Vagina (tissue), 2 donors: Measurements from ENCODE around the gene S1PR4. TPM values are rescaled to one million over a fixed set of nuclear protein-coding genes. Genes with fewer than 3 reads are reported as not detected.

Experiments used
- DNase-seq, 2 donors: peaks; one replicate each; pipeline ENCODE4 v3.0.0-alpha.2; 2017; ENCODE audit errors: extremely low spot score in 2 of 2
- H3K27ac ChIP-seq: fragments of 200-600 bp; sonication (generic); one replicate; pipeline ENCODE4 v1.5.1; 2019
- H3K27me3 ChIP-seq: fragments of 200-600 bp; sonication (generic); one replicate; pipeline ENCODE4 v1.5.1; 2019
- H3K36me3 ChIP-seq, 2 donors: fragments of 200-600 bp; sonication (generic); one replicate each; pipeline ENCODE4 v1.5.1; 2017 to 2019
- H3K4me1 ChIP-seq: fragments of 200-600 bp; sonication (generic); one replicate; pipeline ENCODE4 v1.5.1; 2019
- H3K4me3 ChIP-seq, 2 donors: fragments of 200-600 bp; sonication (generic); 1 replicate in 1 of 2; 2 replicates in 1 of 2; pipeline ENCODE4 v1.5.1; 2016 to 2019
- H3K9me3 ChIP-seq: fragments of 200-600 bp; sonication (generic); one replicate; pipeline ENCODE4 v1.5.1; 2019
- POLR2A ChIP-seq, 2 donors: fragments of 450-650 bp; IDR thresholded peaks; one replicate each; pipeline ENCODE4 v1.6.1; 2017; ENCODE audit warnings: antibody characterized with exemption in 2 of 2, mild to moderate bottlenecking in 2 of 2, moderate library complexity in 2 of 2
- POLR2AphosphoS5 ChIP-seq, 2 donors: sonication (generic); formaldehyde crosslinking; IDR thresholded peaks; one replicate each; pipeline ENCODE4 v1.9.0; 2017; ENCODE audit warnings: antibody characterized with exemption in 2 of 2, mild to moderate bottlenecking in 2 of 2, low read depth in 1 of 2; ENCODE audit not compliant: insufficient read depth in 1 of 2
- intact Hi-C: fragments of 100-400 bp; cut with DNase I; formaldehyde crosslinking; loops from one replicate; pipeline ENCODE4 v1.15.1; 2023
- total RNA-seq: library from RNA; depleted of rRNA; stranded (reverse); fragments of >200 nt; gene quantifications from one replicate; pipeline ENCODE4 v1.2.3, GENCODE V29; 2016
- TF ChIP-seq, protein P1 (sequence below), 3 experiments: fragments of 450-650 bp in 2 of 3; fragments of 200-600 bp in 1 of 3; sonication (generic) in 1 of 3; IDR thresholded peaks; one replicate each; pipeline ENCODE4 v1.5.1; 2017 to 2019; ENCODE audit warnings: antibody characterized with exemption in 3 of 3, mild to moderate bottlenecking in 2 of 3, moderate library complexity in 2 of 3

The S1PR4 gene
- total RNA-seq, 1 donor from 2014 or later: not detected

DNA sequence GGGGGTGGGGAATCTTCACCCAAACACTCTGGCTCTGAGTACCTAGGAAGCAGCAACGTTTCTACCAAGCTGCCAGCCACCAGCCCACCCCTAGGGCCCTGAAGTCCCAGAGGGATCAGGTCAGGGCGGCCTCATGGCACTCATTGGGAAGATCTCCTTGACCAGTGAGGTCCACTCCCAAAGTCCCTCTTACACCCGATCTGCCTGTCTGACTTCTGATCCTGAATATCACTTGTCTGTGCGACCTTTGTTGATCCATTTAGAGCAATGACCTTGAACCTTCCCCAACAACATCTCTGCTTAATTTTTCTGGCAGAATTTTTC is 44.8 kb upstream of the S1PR4 start:
- H3K36me3 ChIP-seq: no peaks in the 10 kb centered on the region
- peaks cover 4% of the 10 kb centered on the region for H3K4me1 ChIP-seq
- H3K27me3 ChIP-seq: no peaks in the 10 kb centered on the region
- no peak overlapping the region for H3K4me3 ChIP-seq
- no peaks in the 10 kb centered on the region for H3K9me3 ChIP-seq
- peak overlapping the region; percentile 40 for H3K27ac ChIP-seq
- TF ChIP-seq, protein P1, sequence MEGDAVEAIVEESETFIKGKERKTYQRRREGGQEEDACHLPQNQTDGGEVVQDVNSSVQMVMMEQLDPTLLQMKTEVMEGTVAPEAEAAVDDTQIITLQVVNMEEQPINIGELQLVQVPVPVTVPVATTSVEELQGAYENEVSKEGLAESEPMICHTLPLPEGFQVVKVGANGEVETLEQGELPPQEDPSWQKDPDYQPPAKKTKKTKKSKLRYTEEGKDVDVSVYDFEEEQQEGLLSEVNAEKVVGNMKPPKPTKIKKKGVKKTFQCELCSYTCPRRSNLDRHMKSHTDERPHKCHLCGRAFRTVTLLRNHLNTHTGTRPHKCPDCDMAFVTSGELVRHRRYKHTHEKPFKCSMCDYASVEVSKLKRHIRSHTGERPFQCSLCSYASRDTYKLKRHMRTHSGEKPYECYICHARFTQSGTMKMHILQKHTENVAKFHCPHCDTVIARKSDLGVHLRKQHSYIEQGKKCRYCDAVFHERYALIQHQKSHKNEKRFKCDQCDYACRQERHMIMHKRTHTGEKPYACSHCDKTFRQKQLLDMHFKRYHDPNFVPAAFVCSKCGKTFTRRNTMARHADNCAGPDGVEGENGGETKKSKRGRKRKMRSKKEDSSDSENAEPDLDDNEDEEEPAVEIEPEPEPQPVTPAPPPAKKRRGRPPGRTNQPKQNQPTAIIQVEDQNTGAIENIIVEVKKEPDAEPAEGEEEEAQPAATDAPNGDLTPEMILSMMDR (IDR thresholded peaks at IDR 0.05): no peak
- TF ChIP-seq POLR2AphosphoS5 (IDR thresholded peaks at IDR 0.05; ENCODE audit: insufficient read depth in 1 of 2, low read depth in 1 of 2): no peak
- TF ChIP-seq POLR2A (IDR thresholded peaks at IDR 0.05): no peak
- no peak for DNase-seq
- intact Hi-C loops: no loop called here

DNA sequence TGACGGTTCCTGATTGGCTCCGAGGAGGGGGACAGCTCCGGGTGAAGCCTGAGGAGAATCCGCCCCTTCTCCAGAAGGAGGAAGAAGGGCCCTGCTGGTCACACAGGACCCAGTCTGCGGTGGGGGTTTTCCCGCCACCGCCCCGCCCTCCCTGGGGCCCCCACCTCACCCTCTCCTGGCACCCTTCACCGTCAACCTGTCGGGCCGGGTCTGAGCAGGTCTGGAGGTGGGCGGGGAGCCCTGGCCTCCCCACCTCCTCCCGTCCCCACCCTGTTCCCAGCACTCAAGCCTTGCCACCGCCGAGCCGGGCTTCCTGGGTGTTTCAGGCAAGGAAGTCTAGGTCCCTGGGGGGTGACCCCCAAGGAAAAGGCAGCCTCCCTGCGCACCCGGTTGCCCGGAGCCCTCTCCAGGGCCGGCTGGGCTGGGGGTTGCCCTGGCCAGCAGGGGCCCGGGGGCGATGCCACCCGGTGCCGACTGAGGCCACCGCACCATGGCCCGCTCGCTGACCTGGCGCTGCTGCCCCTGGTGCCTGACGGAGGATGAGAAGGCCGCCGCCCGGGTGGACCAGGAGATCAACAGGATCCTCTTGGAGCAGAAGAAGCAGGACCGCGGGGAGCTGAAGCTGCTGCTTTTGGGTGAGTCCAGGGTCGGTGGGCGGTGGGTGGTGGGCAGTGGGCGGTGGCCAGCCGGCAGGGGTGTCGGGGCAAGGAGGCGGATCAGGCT is 42.4 kb upstream of the S1PR4 start, which contains the start of gene GNA15:
Gene GNA15, plus strand, starts transcription at position 73 of the 723 bp plus-strand sequence. Its CDS starts 418 bp downstream, at position 491.
- Histone ChIP-seq H3K27ac (peak within 1 kb of the TSS; percentile 83), H3K4me1 (peaks cover 4% of the 10 kb centered on the region), H3K9me3 (no peaks in the 10 kb centered on the region), H3K27me3 (no peaks in the 10 kb centered on the region), H3K36me3 (no peaks in the 10 kb centered on the region), H3K4me3 (peak within 1 kb of the TSS; percentile 32 to 59)
- DNase-seq: no peak
- intact Hi-C loops: no loop called here
- TF ChIP-seq, protein P1 (IDR thresholded peaks at IDR 0.05): no peak
- TF ChIP-seq POLR2AphosphoS5 (IDR thresholded peaks at IDR 0.05; ENCODE audit: insufficient read depth in 1 of 2, low read depth in 1 of 2) (no peak), POLR2A (IDR thresholded peaks at IDR 0.05) (no peak)

DNA sequence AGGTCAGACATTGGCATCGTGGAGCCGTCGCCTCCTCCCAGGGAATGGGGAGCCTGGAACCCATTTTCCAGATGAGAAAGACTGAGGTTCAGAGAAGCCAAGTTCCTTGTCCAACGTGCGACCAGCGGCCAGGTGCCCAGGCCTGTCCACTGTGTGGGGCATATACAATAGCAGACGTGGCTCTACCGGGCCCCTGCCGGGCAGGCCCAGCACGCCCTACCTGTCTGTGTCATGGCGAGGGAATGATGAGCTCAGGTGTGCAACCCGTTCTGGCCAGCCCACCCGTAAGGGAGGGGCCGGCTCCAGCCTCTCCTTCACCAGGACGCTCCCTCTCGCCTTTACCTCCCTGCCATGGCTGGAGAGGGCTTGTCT is 41.9 kb upstream of the S1PR4 start:
- H3K9me3 ChIP-seq: no peaks in the 10 kb centered on the region
- peak; percentile 21 to 65 for TF ChIP-seq POLR2AphosphoS5 (IDR thresholded peaks at IDR 0.05; ENCODE audit: insufficient read depth in 1 of 2, low read depth in 1 of 2)
- TF ChIP-seq, protein P1 (IDR thresholded peaks at IDR 0.05): no peak
- H3K4me3 ChIP-seq: peak overlapping the region; percentile 32 to 59
- peak overlapping the region; percentile 83 for H3K27ac ChIP-seq
- peaks cover 9% of the 10 kb centered on the region for H3K4me1 ChIP-seq
- intact Hi-C loops: no loop called here
- no peaks in the 10 kb centered on the region for H3K36me3 ChIP-seq
- no peaks in the 10 kb centered on the region for H3K27me3 ChIP-seq
- DNase-seq: no peak

DNA sequence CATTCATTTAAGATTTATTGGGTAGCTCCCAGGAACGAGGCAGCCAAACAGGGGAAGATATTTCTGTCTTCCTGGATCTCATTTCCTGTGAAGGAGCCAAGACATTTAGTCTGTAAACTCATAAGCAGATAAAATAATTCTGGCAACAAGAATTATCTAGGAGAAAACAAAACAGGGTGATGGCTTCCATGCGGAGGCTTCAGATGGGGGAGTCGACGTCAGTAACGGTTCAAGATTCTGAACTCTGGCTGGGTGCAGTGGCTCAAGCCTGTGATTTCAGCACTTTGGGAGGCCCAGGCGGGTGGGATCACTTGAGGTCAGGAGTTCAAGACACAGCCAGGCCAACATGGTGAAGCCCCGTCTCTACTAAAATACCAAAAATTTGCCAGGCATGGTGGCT is 41.5 kb upstream of the S1PR4 start:
- Histone ChIP-seq H3K27me3 (no peaks in the 10 kb centered on the region), H3K9me3 (no peaks in the 10 kb centered on the region), H3K27ac (peak overlapping the region; percentile 83), H3K4me3 (peak overlapping the region; percentile 32 to 59), H3K4me1 (peaks cover 13% of the 10 kb centered on the region), H3K36me3 (no peaks in the 10 kb centered on the region)
- intact Hi-C loops: no loop called here
- DNase-seq: no peak
- TF ChIP-seq, protein P1 (IDR thresholded peaks at IDR 0.05): no peak
- TF ChIP-seq POLR2AphosphoS5 (IDR thresholded peaks at IDR 0.05; ENCODE audit: insufficient read depth in 1 of 2, low read depth in 1 of 2) (no peak), POLR2A (IDR thresholded peaks at IDR 0.05) (no peak)

DNA sequence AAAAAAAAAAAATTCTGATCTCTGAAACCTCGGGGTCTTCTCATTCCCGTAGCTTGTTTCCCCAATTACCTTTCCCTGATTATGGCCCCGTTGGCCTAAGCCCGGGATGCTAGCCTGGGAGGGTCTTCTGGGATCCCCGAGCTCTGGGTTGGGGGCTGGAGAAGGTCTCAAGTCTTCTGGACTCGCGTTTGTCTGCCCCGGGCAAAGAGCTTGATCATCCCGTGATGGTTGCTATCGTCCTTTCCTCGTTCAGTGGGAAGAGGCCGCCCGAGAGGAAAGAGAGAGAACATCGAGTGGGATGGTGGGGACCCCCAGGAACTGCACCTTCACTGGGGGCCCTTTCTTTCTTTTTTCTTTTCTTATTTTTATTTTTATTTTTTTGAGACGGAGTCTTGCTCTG is 40.3 kb upstream of the S1PR4 start:
- no peak overlapping the region for H3K27ac ChIP-seq
- H3K4me1 ChIP-seq: peaks cover 18% of the 10 kb centered on the region
- no peak for TF ChIP-seq POLR2A (IDR thresholded peaks at IDR 0.05)
- TF ChIP-seq POLR2AphosphoS5 (IDR thresholded peaks at IDR 0.05; ENCODE audit: insufficient read depth in 1 of 2, low read depth in 1 of 2): no peak
- TF ChIP-seq, protein P1 (IDR thresholded peaks at IDR 0.05): no peak
- DNase-seq: no peak
- no peaks in the 10 kb centered on the region for H3K36me3 ChIP-seq
- H3K4me3 ChIP-seq: no peak overlapping the region
- H3K9me3 ChIP-seq: no peaks in the 10 kb centered on the region
- intact Hi-C loops: no loop called here
- no peaks in the 10 kb centered on the region for H3K27me3 ChIP-seq
